LNCAP (cell line): ENCODE data around the gene DLGAP3.

Experiments used
- CTCF ChIP-seq: fragments of 450-650 bp; IDR thresholded peaks from 2 replicates; pipeline ENCODE4 v1.5.1; 2017; ENCODE audit warnings: mild to moderate bottlenecking

The DLGAP3 gene

GRCh38 chr1:34889705-34890104, 39.7 kb downstream of the DLGAP3 start:
- no peak for TF ChIP-seq CTCF

- TF ChIP-seq CTCF, result no peak
These were observed 41.9 kb downstream of the DLGAP3 start for GRCh38 chr1:34887593-34887992.

- no peak for TF ChIP-seq CTCF
These were observed 43.8 kb downstream of the DLGAP3 start for GRCh38 chr1:34885405-34886247.

GRCh38 chr1:34884961-34885360, 44.5 kb downstream of the DLGAP3 start:
- peak; percentile 12; the same call in 1 of the 2 replicates for TF ChIP-seq CTCF

- TF ChIP-seq CTCF, result no peak
These were observed 44.9 kb downstream of the DLGAP3 start for GRCh38 chr1:34884536-34884935.

- peak; percentile 26; the same call in 1 of the 2 replicates for TF ChIP-seq CTCF
These were observed 50.2 kb downstream of the DLGAP3 start for GRCh38 chr1:34879230-34879629.

- no peak for TF ChIP-seq CTCF
These were observed 53.0 kb downstream of the DLGAP3 start for GRCh38 chr1:34876406-34876805.
